OCI-M1 (cell line): ENCODE measurements around the gene AGAP4.
"Not testable (repeated sequence)": the region's sequence is repeated elsewhere in the genome, so short reads cannot be mapped to it uniquely, and the experiment has no call there.

Experiments
- DNase-seq: peaks from one replicate; lab custom pipeline; 2025; lab: John Stamatoyannopoulos, UW

Gene AGAP4

DNA sequence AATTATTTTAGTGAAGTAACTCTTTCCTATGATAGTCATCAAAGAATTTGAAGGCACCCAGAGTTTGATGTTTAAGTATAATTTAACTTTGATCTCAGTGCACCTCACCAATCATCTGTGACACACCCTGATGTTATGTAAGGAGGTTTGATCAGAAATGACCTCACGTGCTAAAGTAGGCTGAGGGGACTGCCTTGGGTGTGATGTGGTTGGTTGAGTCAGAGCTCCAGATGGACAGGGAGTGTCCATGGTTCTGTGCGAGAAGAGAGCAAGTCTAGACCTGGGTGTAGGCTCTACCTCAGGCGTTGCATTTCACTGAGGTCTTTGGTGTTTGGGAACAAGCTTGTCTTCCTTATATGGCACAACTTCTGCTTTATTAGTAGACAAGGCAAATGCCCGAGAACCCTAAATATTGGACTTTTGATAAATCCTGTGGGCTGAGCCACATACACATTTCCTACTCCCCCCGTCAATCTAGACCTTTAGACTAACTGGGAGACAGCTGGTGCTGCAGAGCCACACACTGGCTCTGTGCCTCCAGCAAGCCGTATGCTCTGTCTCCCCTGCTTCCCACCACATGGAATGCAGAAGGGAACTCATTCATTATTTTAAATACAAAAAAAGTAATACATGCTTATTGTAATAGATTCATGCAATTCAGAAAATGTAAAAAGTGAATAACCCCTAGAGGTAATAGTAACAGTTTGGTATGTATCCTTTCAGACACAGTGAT is 56.4 kb downstream of the AGAP4 start:
- not testable (repeated sequence) for DNase-seq

DNA sequence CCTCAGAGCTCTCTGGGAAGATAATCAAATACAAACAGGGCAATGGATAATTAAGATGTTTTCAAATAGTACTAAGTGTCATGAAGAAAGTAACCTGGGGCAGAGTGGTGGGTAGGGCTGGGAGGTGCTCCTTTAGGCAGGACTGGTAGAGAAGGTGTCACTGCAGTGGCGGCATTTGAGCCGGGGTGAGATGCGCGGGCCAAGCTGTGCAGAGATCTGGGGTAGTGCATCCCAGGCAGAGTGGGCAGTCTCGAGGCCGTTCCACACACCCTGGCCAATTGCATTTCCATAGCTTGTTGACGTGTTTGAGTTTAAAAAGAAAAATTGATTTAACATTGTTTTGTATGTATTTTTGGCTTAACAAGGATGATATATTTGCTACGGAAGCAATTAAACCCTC is 57.3 kb downstream of the AGAP4 start:
- not testable (repeated sequence) for DNase-seq

DNA sequence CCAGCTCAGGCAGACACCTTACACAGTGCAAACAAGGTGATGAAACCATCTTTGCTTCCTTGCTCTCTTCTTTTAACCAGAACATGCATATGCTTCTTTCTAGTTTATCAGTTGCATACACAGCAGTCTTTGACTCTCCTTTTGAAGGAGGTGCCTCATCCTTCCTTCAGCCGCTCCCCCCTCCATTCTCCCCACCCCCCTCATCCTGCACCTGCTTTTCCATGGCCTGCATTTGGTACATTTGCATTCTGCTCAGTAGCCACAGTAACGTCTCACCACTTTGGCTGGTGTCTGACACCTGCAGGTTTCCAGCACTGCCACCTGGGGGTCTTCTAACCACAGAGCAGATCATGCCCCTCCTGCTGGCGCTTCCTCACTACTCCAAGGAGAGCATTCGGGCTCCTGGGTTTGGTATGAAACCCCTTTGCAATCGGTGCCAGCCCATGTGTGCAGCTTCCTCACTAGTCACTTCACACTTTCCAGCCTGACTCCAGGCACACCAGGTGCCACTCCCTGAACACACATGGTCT is 60.0 kb downstream of the AGAP4 start:
- DNase-seq, result not testable (repeated sequence)

DNA sequence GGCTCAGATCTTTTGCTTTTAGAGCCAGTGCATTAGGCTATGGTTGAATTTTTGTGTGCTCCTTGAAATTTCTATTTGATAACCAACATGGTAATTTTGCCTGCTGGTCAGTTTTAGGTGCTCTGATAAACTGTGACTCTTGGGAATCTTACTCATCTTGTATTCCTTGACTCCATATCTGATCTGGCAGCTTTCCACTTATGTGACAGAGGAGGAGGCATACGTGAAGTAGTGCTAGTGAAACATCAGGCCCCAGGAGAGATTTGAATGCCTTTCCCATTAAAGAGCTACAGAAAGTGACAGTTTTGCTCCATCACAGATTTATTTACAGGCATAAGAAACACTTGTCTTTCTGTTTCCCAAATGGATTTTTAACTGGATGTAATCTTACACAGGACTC is 61.1 kb downstream of the AGAP4 start:
- not testable (repeated sequence) for DNase-seq
